ENCODE data around the gene MGRN1. TPM values are rescaled to one million over a fixed set of nuclear protein-coding genes. Genes with fewer than 3 reads are reported as not detected.

The MGRN1 gene
- total and polyA plus RNA-seq, 12 donors = 19.2 to 73.5 (median 40.8) TPM

GRCh38 chr16:4639899-4640509 is 15.4 kb downstream of the MGRN1 start:
- intact Hi-C loops (cut with DNase I) = loop anchor here in 1 of 10 donors (5.0 kb wide), 1 partner anchor 37 kb away; no protein-coding TSS in a partner anchor
- peak overlapping the region in 4 of 10 donors; percentile 29 to 57 (median 41) for H3K27ac ChIP-seq
- ATAC-seq (peak in 3 of 8 donors; percentile 36 to 77 (median 46)), DNase-seq (no peak)
- 86 to 87% methylated on average over 27 of the region's 27 CpGs for WGBS, 2 donors
- H3K9me3 ChIP-seq = no peaks in the 10 kb centered on the region
- TF ChIP-seq CTCF (IDR thresholded peaks at IDR 0.05) = no peak
- H3K4me3 ChIP-seq = no peak overlapping the region
- H3K27me3 ChIP-seq = no peaks in the 10 kb centered on the region
- H3K4me1 ChIP-seq = peaks cover 0 to 39% (median 14%) of the 10 kb centered on the region in 9 donors
- H3K36me3 ChIP-seq = peaks cover 0 to 41% (median 0%) of the 10 kb centered on the region in 9 donors

GRCh38 chr16:4640572-4641305 is 16.1 kb downstream of the MGRN1 start:
- no peak overlapping the region for H3K4me3 ChIP-seq
- peak overlapping the region in 5 of 10 donors; percentile 29 to 69 (median 53) for H3K27ac ChIP-seq
- H3K27me3 ChIP-seq = no peaks in the 10 kb centered on the region
- H3K36me3 ChIP-seq = peaks cover 0 to 38% (median 0%) of the 10 kb centered on the region in 9 donors
- H3K9me3 ChIP-seq = no peaks in the 10 kb centered on the region
- H3K4me1 ChIP-seq = peaks cover 0 to 39% (median 14%) of the 10 kb centered on the region in 9 donors
- ATAC-seq (peak in 5 of 8 donors; percentile 11 to 53 (median 18)), DNase-seq (no peak)
- intact Hi-C loops (cut with DNase I) = no loop called here
- WGBS, 2 donors = 79 to 83% methylated on average over 19 of the region's 19 CpGs
- no peak for TF ChIP-seq CTCF (IDR thresholded peaks at IDR 0.05)

- Histone ChIP-seq H3K27me3 (no peaks in the 10 kb centered on the region), H3K9me3 (no peaks in the 10 kb centered on the region), H3K4me3 (no peak overlapping the region), H3K36me3 (peaks cover 0 to 41% (median 0%) of the 10 kb centered on the region in 9 donors), H3K4me1 (peaks cover 0 to 39% (median 14%) of the 10 kb centered on the region in 9 donors), H3K27ac (peak overlapping the region in 2 of 10 donors; percentile 10 to 69)
- WGBS, 2 donors = 89 to 90% methylated on average over 5 of the region's 5 CpGs
- TF ChIP-seq CTCF (IDR thresholded peaks at IDR 0.05) = no peak
- DNase-seq (no peak), ATAC-seq (no peak)
- intact Hi-C loops (cut with DNase I) = no loop called here
These were observed 16.7 kb downstream of the MGRN1 start for GRCh38 chr16:4641306-4641687.

- peak in 2 of 8 donors; percentile 39 for ATAC-seq
- DNase-seq = no peak
- H3K4me1 ChIP-seq = peaks cover 0 to 39% (median 14%) of the 10 kb centered on the region in 9 donors
- H3K27ac ChIP-seq = peak overlapping the region in 2 of 10 donors; percentile 10 to 69
- H3K4me3 ChIP-seq = no peak overlapping the region
- TF ChIP-seq CTCF (IDR thresholded peaks at IDR 0.05) = no peak
- H3K27me3 ChIP-seq = no peaks in the 10 kb centered on the region
- peaks cover 0 to 47% (median 0%) of the 10 kb centered on the region in 9 donors for H3K36me3 ChIP-seq
- 91% methylated on average over 14 of the region's 14 CpGs for WGBS, 2 donors
- intact Hi-C loops (cut with DNase I) = no loop called here
- no peaks in the 10 kb centered on the region for H3K9me3 ChIP-seq
These were observed 17.3 kb downstream of the MGRN1 start for GRCh38 chr16:4641895-4642294.
